ENCODE measurements around the gene SP3.

SP3 gene

DNA sequence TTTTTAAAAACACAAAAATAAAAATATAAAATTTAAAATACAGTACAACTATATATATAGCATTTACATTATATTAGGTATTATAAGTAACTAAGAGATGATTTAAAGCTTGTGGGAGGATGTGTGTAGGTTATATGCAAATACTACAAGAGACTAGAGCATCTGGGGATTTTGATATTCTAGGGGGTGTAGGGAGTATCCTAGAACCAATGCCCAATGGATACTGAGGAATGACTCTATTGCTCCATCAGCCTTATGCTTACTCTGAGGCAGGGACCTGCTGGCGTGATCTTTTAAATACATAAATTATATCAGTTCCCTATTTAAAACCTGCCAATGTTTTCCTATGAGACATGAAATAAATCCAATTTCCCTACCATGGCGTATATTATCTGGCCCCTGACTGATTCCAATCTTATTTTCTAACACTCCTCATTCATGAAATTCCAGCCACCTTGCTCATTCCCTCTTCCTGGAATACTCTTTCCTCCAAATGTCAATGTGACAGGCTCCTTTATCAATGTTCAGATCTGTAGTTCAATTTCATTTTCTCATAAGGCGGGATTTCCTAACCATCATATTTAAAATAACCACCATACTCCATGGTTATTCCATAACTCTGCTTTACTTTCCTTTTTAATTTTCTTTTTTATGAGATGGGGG is 22.2 kb downstream of the SP3 start:
- DNase-seq (ENCODE audit: low read depth), result no peak

DNA sequence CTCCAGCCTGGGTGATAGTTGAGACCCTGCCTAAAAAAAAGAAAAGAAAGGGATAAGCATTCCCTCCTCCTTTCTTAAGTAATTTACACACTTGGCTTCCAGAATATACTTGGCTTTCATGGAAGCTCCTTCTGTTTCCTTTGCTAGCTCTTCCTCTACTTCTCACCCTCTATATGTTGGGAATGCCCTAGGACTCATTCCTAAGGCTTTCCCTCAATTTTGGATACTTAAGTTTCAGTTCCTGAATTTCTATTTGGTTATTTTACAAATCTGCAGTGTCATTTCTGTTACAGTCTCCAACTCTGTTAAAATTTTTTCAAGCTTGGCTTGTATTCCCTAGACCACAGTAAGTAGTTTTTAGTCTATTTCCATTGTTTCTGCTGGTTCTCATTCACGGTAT is 23.6 kb downstream of the SP3 start:
- no peak for DNase-seq (ENCODE audit: low read depth)

DNA sequence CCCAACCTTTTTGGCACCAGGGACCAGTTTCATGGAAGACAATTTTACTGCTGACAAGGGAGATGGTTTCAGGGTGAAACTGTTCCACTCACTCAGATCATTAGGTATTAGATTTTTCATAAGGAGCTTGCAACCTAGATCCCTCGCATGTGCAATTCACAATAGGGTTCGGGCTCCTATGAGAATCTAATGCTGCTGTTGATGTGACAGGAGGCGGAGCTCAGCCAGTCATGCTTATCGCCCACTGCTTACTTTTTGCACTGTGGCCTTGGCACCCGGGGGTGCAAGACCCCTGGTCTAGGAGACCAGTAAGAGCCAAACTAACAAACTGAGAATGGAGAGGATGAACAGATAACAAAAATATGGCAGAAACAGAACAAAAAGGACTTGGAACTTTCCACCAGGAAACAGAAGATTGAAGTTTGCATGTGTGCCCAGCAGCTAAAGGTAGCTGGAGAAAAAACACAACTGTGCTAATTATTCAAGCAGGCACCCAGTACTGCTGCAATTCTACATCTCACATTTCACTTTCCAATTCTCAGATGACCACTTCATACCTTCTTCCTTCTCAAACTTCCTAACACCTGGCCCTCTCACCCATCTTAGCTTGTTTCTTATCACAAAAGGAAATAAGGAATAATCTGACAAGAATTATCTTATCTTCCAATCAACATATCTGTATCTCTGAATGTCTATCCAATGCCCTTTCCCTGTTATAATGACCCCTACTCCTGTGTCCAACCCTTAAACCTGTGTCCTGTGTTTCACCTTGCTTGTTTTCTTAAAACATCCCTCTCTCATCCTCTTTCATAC is 24.8 kb downstream of the SP3 start:
- DNase-seq (ENCODE audit: low read depth), result no peak

- DNase-seq (ENCODE audit: low read depth), result no peak
Observed at GRCh38 chr2:173938700-173939384, 26.3 kb downstream of the SP3 start.

DNA sequence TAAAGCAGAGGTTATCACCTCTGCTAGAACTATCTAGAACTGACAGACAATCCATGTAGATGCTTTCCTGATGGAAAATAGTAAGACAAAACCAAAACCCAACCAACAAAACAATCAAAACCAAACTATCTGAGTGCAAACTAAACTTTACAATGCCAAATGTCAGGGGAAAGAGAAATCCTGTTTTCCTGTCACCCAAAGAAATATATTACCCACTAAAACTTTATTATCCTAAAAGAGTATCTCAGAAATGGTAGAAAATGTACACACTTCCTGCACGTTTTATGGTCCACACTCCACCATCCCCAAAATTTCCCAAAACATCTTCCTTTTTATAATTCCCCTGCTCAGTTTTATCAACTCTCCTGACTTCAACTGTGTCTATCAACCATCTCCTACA is 29.9 kb downstream of the SP3 start:
- no peak for DNase-seq (ENCODE audit: low read depth)

GRCh38 chr2:173934895-173935294 is 30.3 kb downstream of the SP3 start:
- DNase-seq (ENCODE audit: low read depth), result no peak

- DNase-seq (ENCODE audit: low read depth), result no peak
Observed at GRCh38 chr2:173931751-173932150, 33.4 kb downstream of the SP3 start.

- DNase-seq (ENCODE audit: low read depth), result no peak
Observed at GRCh38 chr2:173929441-173929840, 35.7 kb downstream of the SP3 start.

GRCh38 chr2:173926875-173927274 is 38.3 kb downstream of the SP3 start:
- no peak for DNase-seq (ENCODE audit: low read depth)

DNA sequence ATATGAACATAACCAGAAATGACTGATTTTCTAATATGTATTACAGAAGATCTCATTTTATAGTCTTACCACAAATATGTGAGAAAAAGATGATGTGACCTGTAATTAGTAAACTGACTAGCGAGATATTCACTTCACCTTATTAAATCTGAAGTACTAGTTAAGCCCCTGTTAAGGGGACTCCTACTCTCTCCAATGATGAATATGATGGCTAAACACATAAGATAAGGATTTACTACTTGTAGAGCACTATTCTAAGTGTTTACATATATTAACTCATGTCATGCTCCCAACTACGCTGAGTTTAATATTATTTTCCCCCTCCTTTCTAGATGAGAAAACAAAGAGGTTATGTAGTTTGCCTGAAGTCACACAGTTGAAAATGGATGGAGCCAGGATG is 40.9 kb downstream of the SP3 start:
- DNase-seq (ENCODE audit: low read depth), result no peak

GRCh38 chr2:173922760-173923159 is 42.4 kb downstream of the SP3 start:
- no peak for DNase-seq (ENCODE audit: low read depth)

- DNase-seq (ENCODE audit: low read depth), result no peak
Observed at GRCh38 chr2:173922068-173922467, 43.1 kb downstream of the SP3 start.

- no peak for DNase-seq (ENCODE audit: low read depth)
Observed at GRCh38 chr2:173914055-173914927, 50.9 kb downstream of the SP3 start.

DNA sequence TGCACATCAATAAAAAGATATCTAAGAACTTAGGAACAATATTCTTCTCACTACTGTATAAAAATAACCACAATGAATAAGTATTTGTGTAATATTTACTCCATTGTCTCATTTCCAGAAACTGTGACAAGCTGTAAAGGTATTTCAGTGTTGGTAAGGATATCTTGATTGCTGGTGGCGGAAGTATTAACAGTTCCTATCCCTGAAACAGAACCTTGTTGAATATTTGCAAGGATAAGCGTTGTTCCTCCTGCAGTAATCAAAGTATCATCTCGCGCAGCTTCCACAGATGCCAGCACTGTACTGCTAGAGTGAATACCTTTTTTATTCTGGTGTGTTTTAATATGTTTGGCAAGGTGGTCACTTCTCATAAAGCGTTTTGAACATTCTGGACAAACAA is 55.3 kb downstream of the SP3 start:
- DNase-seq (ENCODE audit: low read depth), result no peak

DNA sequence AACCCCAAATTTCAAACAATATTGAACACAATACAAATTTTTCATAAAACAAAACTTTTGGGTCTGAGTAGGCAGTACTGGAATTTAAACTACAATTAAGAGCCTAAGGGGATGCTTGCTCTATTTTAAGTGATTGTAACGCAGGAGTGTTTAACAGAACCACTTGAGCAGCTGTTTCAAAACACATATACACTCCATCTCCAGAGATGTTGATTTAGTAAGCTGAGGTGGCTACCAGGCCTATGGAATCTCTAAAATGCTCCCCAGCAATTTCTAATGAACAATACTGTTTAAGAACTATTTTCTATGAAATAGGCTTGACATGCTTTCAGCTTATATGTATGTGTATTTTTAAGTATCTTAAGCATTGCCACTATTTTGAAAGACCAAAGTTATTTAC is 58.5 kb downstream of the SP3 start:
- DNase-seq (ENCODE audit: low read depth), result no peak

GRCh38 chr2:173903601-173904394 is 61.4 kb downstream of the SP3 start:
- no peak for DNase-seq (ENCODE audit: low read depth)

GRCh38 chr2:173898996-173899395 is 66.2 kb downstream of the SP3 start:
- DNase-seq (ENCODE audit: low read depth), result no peak

- DNase-seq (ENCODE audit: low read depth), result no peak
Observed at GRCh38 chr2:173898178-173898668, 67.0 kb downstream of the SP3 start.

DNA sequence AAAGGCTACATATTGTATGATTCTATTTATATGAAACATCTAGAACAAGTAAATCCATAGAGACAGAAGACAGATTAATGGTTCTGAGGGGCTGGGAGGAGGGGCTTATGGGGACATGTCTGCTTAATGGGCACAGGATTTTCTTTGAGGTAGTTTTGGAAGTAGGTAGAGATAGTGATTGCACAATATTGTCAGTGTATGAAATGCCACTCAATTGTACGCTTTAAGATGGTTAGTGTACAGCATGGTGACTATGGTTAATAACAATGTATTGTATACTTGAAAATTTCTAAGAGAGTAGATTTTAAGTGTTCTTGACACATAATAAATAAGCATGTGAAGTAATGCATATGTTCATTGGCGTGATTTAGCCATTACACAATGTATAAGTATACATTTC is 68.4 kb downstream of the SP3 start:
- DNase-seq (ENCODE audit: low read depth), result no peak

- DNase-seq (ENCODE audit: low read depth), result no peak
Observed at GRCh38 chr2:173892341-173892740, 72.8 kb downstream of the SP3 start.

All from T-helper 22 cell (primary cell).